DOHH2 (cell line): ENCODE measurements around the gene AGBL4.

ENCODE experiments used
- CTCF ChIP-seq: fragments of 200-600 bp; sonication (generic); IDR thresholded peaks from one replicate; pipeline ENCODE4 v1.5.1; 2014; ENCODE audit warnings: antibody characterized with exemption, mild to moderate bottlenecking, low read depth, low read length; ENCODE audit not compliant: poor library complexity, severe bottlenecking
- EZH2phosphoT487 ChIP-seq: fragments of 200-600 bp; sonication (generic); IDR thresholded peaks from 2 replicates; pipeline ENCODE4 v1.6.1; 2017; ENCODE audit warnings: borderline replicate concordance, mild to moderate bottlenecking, antibody characterized with exemption, low read length, moderate library complexity, mixed read lengths

GRCh38 chr1:48506870-48507269 is 1516.9 kb downstream of the AGBL4 start:
- no peak for TF ChIP-seq CTCF
- no peak for TF ChIP-seq EZH2phosphoT487
